ENCODE measurements around the gene TTLL12.

- TF ChIP-seq CTCF (IDR thresholded peaks at IDR 0.05) (no peak), EP300 (IDR thresholded peaks at IDR 0.05) (no peak), POLR2A (IDR thresholded peaks at IDR 0.05) (no peak), POLR2AphosphoS5 (IDR thresholded peaks at IDR 0.05) (no peak)
Observed at GRCh38 chr22:43231724-43232034, 44.7 kb upstream of the TTLL12 start.
